ENCODE data around the gene XRCC6. TPM values are rescaled to one million over a fixed set of nuclear protein-coding genes. Genes with fewer than 3 reads are reported as not detected.

Gene XRCC6
- total and polyA plus RNA-seq, 2 of the 13 experiments (the other 11 are each of a cell fraction or from before 2014, with no cell fraction given) = 124 to 625 TPM

DNA sequence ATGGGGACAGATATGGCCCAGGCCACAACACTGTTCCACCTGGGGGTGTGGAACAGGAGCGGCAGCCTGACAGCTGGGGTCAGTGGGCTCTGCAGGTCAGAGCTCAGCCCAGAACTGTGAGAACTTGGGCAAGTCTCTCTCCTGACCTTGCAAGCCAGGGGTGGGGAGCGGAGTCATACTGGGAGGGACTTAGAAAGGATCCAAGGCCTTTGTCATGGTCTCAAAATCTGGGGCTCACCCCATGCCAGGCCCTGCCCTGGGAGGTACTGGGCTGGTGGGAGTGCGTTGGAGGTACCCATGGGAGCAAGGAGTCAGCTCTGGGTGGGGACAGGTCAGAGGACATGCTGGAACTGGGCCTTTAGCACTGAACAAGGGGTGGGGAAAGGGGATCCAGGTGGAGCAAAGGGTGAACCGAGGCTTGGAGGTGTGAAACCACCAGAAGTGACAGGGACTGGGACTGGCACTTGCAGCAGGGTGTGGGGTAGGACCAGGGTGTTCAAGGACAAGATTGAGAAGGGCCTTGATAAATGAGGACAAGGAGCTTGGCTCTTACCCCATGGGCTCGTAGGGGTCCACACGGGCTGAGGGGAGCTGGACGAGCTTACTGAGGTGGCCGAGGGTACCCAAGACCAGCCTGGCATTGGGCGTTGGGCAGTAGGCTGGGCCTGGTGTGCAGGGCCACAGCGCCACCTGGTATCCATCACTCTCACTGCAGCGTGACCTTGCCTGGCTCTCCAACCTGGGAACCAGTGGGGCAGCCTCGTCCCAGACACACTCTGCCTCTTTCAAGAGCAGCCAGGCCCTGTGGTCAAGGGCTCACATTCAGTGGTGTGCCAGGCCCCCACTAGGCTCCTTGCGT, 24.1 kb upstream of the XRCC6 start:
- peak; percentile 71 for FAIRE-seq
- Histone ChIP-seq H2AFZ (ENCODE audit: low read length) (no peak overlapping the region), H3K27ac (ENCODE audit: extremely low read length, insufficient read depth, low read length) (no peak overlapping the region), H3K4me2 (ENCODE audit: low read depth, low read length) (no peak overlapping the region), H3K79me2 (ENCODE audit: insufficient read depth, low read length) (no peaks in the 10 kb centered on the region), H3K9ac (ENCODE audit: insufficient read depth, low read depth, low read length) (no peak overlapping the region), H3K9me3 (ENCODE audit: low read length) (no peaks in the 10 kb centered on the region), H4K20me1 (ENCODE audit: insufficient read depth, low read length) (no peaks in the 10 kb centered on the region), H3K27me3 (ENCODE audit: control insufficient read depth in 1 of 2, insufficient read depth in 2 of 2, low read length in 2 of 2) (no peaks in the 10 kb centered on the region), H3K4me3 (replicated peaks in 1 of 3; ENCODE audit: insufficient read depth in 1 of 3, low read depth in 2 of 3, low read length in 3 of 3) (no peak overlapping the region), H3K4me1 (ENCODE audit: insufficient read depth, low read length) (peaks cover 27% of the 10 kb centered on the region), H3K36me3 (replicated peaks in 1 of 2; ENCODE audit: control insufficient read depth in 1 of 2, insufficient read depth in 2 of 2, low read length in 2 of 2) (peaks cover 3 to 8% of the 10 kb centered on the region in 2 experiments; a peak in 4 of 5 replicates)
- intact Hi-C loops (cut with micrococcal nuclease; ENCODE audit: unreplicated experiment) = loop anchor here (2.0 kb wide), 1 partner anchor 20 kb away; no protein-coding TSS in a partner anchor
- WGBS (ENCODE audit: low lambda C conversion rate) = 50% methylated on average over 7 of the region's 13 CpGs
- in situ Hi-C loops (cut with HindIII; ENCODE audit: extremely low pct_ligation_motif_present, low pct_unique_long_range_greater_than_20kb) = no loop called here
- no TSS peak for BruUV-seq (replicated peaks)
- CTCF ChIA-PET (ENCODE audit: low intra/inter-chr PET ratio, low total read pairs) = interaction anchor here (0.7 to 4.8 kb wide), 4 partner anchors 20 to 70 kb away, joined by 3 to 77 read pairs (median 6); partner anchors contain the start of gene POLR3H
- peak; percentile 91 for ATAC-seq
- POLR2A ChIA-PET = interaction anchor here (0.8 to 1.2 kb wide), 3 partner anchors 22 to 39 kb away, joined by 3 read pairs; partner anchors contain the start of genes DESI1 and XRCC6
- peak; percentile 39 for DNase-seq (ENCODE audit: low spot score)
- TF ChIP-seq, protein P1, sequence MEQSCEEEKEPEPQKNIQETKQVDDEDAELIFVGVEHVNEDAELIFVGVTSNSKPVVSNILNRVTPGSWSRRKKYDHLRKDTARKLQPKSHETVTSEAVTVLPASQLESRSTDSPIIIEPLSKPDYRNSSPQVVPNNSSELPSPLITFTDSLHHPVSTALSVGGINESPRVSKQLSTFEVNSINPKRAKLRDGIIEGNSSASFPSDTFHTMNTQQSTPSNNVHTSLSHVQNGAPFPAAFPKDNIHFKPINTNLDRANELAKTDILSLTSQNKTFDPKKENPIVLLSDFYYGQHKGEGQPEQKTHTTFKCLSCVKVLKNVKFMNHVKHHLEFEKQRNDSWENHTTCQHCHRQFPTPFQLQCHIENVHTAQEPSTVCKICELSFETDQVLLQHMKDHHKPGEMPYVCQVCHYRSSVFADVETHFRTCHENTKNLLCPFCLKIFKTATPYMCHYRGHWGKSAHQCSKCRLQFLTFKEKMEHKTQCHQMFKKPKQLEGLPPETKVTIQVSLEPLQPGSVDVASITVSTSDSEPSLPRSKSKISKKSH (CRISPR knock-in tag; IDR thresholded peaks at IDR 0.05; ENCODE audit: borderline replicate concordance) = peak; percentile 22; the same call in 1 of the 2 replicates
- TF ChIP-seq RAD51 (IDR thresholded peaks at IDR 0.05; ENCODE audit: borderline replicate concordance) (no peak), RFX3 (CRISPR knock-in tag; IDR thresholded peaks at IDR 0.05) (no peak), ZNF883 (CRISPR knock-in tag; IDR thresholded peaks at IDR 0.05; ENCODE audit: not compliant biosample characterization) (no peak), ZNF7 (CRISPR knock-in tag; IDR thresholded peaks at IDR 0.05) (no peak), CEBPB (IDR thresholded peaks at IDR 0.05; ENCODE audit: borderline replicate concordance, low read depth, low read length) (no peak), ZC3H4 (CRISPR knock-in tag; IDR thresholded peaks at IDR 0.05; ENCODE audit: borderline replicate concordance) (no peak), TBX3 (IDR thresholded peaks at IDR 0.05; ENCODE audit: borderline replicate concordance) (no peak), EZH2 (conservative IDR thresholded peaks at IDR 0.05; ENCODE audit: low read depth, low read length) (no peak)
- TF ChIP-seq, protein P2, sequence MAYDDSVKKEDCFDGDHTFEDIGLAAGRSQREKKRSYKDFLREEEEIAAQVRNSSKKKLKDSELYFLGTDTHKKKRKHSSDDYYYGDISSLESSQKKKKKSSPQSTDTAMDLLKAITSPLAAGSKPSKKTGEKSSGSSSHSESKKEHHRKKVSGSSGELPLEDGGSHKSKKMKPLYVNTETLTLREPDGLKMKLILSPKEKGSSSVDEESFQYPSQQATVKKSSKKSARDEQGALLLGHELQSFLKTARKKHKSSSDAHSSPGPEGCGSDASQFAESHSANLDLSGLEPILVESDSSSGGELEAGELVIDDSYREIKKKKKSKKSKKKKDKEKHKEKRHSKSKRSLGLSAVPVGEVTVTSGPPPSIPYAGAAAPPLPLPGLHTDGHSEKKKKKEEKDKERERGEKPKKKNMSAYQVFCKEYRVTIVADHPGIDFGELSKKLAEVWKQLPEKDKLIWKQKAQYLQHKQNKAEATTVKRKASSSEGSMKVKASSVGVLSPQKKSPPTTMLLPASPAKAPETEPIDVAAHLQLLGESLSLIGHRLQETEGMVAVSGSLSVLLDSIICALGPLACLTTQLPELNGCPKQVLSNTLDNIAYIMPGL (CRISPR knock-in tag; IDR thresholded peaks at IDR 0.05; ENCODE audit: borderline replicate concordance in 1 of 2, low read depth in 1 of 2) = peak in 1 of 2 experiments; percentile 49; a peak in 1 of 4 replicates
- TF ChIP-seq, protein P3, sequence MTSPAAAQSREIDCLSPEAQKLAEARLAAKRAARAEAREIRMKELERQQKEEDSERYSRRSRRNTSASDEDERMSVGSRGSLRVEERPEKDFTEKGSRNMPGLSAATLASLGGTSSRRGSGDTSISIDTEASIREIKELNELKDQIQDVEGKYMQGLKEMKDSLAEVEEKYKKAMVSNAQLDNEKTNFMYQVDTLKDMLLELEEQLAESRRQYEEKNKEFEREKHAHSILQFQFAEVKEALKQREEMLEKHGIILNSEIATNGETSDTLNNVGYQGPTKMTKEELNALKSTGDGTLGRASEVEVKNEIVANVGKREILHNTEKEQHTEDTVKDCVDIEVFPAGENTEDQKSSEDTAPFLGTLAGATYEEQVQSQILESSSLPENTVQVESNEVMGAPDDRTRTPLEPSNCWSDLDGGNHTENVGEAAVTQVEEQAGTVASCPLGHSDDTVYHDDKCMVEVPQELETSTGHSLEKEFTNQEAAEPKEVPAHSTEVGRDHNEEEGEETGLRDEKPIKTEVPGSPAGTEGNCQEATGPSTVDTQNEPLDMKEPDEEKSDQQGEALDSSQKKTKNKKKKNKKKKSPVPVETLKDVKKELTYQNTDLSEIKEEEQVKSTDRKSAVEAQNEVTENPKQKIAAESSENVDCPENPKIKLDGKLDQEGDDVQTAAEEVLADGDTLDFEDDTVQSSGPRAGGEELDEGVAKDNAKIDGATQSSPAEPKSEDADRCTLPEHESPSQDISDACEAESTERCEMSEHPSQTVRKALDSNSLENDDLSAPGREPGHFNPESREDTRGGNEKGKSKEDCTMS (CRISPR knock-in tag; conservative IDR thresholded peaks at IDR 0.05) = no peak
- TF ChIP-seq, protein P4, sequence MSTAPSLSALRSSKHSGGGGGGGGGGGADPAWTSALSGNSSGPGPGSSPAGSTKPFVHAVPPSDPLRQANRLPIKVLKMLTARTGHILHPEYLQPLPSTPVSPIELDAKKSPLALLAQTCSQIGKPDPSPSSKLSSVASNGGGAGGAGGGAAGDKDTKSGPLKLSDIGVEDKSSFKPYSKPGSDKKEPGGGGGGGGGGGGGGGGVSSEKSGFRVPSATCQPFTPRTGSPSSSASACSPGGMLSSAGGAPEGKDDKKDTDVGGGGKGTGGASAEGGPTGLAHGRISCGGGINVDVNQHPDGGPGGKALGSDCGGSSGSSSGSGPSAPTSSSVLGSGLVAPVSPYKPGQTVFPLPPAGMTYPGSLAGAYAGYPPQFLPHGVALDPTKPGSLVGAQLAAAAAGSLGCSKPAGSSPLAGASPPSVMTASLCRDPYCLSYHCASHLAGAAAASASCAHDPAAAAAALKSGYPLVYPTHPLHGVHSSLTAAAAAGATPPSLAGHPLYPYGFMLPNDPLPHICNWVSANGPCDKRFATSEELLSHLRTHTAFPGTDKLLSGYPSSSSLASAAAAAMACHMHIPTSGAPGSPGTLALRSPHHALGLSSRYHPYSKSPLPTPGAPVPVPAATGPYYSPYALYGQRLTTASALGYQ (CRISPR knock-in tag; IDR thresholded peaks at IDR 0.05) = no peak
- TF ChIP-seq, protein P5, sequence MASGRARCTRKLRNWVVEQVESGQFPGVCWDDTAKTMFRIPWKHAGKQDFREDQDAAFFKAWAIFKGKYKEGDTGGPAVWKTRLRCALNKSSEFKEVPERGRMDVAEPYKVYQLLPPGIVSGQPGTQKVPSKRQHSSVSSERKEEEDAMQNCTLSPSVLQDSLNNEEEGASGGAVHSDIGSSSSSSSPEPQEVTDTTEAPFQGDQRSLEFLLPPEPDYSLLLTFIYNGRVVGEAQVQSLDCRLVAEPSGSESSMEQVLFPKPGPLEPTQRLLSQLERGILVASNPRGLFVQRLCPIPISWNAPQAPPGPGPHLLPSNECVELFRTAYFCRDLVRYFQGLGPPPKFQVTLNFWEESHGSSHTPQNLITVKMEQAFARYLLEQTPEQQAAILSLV (CRISPR knock-in tag; IDR thresholded peaks at IDR 0.05; ENCODE audit: borderline replicate concordance) = no peak
